GM23338 (cell line): ENCODE data around the gene LAMA4.

ENCODE experiments used
- CTCF ChIP-seq, 2 experiments: fragments of 200-600 bp in 1 of 2; sonication (generic) in 1 of 2; conservative IDR thresholded peaks; 2 replicates each; pipeline versions ENCODE4 v1.5.1 to v1.6.1; 2016 to 2017; ENCODE audit warnings: antibody characterized with exemption in 2 of 2, low read depth in 2 of 2, mild to moderate bottlenecking in 2 of 2, moderate library complexity in 1 of 2
- EZH2 ChIP-seq: fragments of 200-600 bp; sonication (generic); IDR thresholded peaks from one replicate; pipeline ENCODE4 v1.8.0; 2017; ENCODE audit warnings: antibody characterized with exemption, mild to moderate bottlenecking, low read depth; ENCODE audit not compliant: unreplicated experiment
- EZH2phosphoT487 ChIP-seq: fragments of 200-600 bp; sonication (generic); IDR thresholded peaks from one replicate; pipeline ENCODE4 v1.8.1; 2018; ENCODE audit warnings: antibody characterized with exemption; ENCODE audit not compliant: unreplicated experiment
- JUNB ChIP-seq: IDR thresholded peaks from one replicate; pipeline ENCODE4 v1.6.1; 2016; ENCODE audit warnings: antibody characterized with exemption; ENCODE audit not compliant: unreplicated experiment
- POLR2AphosphoS5 ChIP-seq: IDR thresholded peaks from 2 replicates; pipeline ENCODE4 v1.6.1; 2016; ENCODE audit warnings: antibody characterized with exemption, low read depth
- ZNF331 ChIP-seq: fragments of 250-450 bp; sonication (Bioruptor Pico); IDR thresholded peaks from 2 replicates; pipeline ENCODE4 v1.5.0; 2020; ENCODE audit warnings: low read depth, mild to moderate bottlenecking, moderate library complexity
- TF ChIP-seq, protein P1 (sequence below): IDR thresholded peaks from one replicate; pipeline ENCODE4 v1.6.1; 2018; ENCODE audit warnings: antibody characterized with exemption; ENCODE audit not compliant: unreplicated experiment
- TF ChIP-seq, protein P2 (sequence below): IDR thresholded peaks from 2 replicates; pipeline ENCODE4 v1.6.1; 2016; ENCODE audit warnings: antibody characterized with exemption

DNA sequence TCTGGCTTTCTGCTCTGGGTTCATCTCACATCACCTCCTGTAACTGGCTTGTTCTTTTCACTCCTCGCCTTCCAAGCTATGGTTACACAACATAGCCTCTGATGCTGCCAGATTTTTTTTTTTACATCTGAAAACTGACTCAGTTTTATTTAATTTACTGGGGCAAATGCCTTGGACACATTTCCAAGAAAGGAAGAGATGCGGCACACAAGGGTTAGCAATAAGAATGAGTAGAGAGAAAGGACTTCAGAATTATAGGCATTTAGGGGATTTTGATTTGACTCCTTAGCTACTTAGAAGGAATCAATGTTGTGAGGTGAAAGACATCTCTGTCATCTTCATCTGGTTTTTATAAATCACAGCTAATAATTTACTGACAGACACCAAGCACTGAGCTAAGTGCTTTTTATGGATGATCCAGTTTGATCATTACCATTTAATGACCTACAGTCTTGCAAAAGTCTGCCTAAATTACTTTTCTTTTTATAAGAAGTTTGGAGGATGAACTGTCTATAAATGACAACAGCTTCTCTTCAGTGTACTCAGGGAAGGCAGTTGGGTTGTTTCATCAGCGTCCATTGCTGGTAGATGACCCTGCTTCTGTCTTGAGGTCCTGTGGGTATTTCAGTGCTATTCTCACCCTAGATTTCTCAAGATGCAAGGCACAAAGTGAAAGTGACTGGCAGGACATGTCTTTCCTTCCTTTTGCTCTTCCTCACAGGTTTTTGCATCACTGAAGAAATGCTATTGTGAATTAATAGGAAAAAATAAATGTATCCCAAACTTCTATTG is 31.1 kb downstream of the LAMA4 start:
- TF ChIP-seq, protein P1, sequence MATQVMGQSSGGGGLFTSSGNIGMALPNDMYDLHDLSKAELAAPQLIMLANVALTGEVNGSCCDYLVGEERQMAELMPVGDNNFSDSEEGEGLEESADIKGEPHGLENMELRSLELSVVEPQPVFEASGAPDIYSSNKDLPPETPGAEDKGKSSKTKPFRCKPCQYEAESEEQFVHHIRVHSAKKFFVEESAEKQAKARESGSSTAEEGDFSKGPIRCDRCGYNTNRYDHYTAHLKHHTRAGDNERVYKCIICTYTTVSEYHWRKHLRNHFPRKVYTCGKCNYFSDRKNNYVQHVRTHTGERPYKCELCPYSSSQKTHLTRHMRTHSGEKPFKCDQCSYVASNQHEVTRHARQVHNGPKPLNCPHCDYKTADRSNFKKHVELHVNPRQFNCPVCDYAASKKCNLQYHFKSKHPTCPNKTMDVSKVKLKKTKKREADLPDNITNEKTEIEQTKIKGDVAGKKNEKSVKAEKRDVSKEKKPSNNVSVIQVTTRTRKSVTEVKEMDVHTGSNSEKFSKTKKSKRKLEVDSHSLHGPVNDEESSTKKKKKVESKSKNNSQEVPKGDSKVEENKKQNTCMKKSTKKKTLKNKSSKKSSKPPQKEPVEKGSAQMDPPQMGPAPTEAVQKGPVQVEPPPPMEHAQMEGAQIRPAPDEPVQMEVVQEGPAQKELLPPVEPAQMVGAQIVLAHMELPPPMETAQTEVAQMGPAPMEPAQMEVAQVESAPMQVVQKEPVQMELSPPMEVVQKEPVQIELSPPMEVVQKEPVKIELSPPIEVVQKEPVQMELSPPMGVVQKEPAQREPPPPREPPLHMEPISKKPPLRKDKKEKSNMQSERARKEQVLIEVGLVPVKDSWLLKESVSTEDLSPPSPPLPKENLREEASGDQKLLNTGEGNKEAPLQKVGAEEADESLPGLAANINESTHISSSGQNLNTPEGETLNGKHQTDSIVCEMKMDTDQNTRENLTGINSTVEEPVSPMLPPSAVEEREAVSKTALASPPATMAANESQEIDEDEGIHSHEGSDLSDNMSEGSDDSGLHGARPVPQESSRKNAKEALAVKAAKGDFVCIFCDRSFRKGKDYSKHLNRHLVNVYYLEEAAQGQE = no peak
- TF ChIP-seq JUNB = no peak
- no peak for TF ChIP-seq EZH2phosphoT487
- no peak for TF ChIP-seq CTCF (conservative IDR thresholded peaks at IDR 0.05; ENCODE audit: low read depth in 2 of 2)
- TF ChIP-seq, protein P2, sequence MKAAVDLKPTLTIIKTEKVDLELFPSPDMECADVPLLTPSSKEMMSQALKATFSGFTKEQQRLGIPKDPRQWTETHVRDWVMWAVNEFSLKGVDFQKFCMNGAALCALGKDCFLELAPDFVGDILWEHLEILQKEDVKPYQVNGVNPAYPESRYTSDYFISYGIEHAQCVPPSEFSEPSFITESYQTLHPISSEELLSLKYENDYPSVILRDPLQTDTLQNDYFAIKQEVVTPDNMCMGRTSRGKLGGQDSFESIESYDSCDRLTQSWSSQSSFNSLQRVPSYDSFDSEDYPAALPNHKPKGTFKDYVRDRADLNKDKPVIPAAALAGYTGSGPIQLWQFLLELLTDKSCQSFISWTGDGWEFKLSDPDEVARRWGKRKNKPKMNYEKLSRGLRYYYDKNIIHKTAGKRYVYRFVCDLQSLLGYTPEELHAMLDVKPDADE = no peak
- no peak for TF ChIP-seq EZH2
- no peak for TF ChIP-seq POLR2AphosphoS5
- no peak for TF ChIP-seq ZNF331 (CRISPR knock-in tag)
